Pancreas (tissue), 8 donors: Measurements from ENCODE around the gene F13B. TPM values are rescaled to one million over a fixed set of nuclear protein-coding genes. Genes with fewer than 3 reads are reported as not detected.

Experiments
- polyA plus RNA-seq, 2 donors: library from polyadenylated mRNA; stranded (reverse); fragments of 200-250 nt; gene quantifications; one replicate each; pipeline ENCODE4 v1.2.3, GENCODE V29; 2013
- total RNA-seq, 6 donors: library from RNA; stranded (reverse); fragmentation: NEBNext Ultra II Directional in 4 of 6; extraction: Animal tissue kit (Norgen Biotek cat#: 25700) in 4 of 6; gene quantifications; one replicate each; pipeline versions ENCODE4 v1.2.1 to v1.2.4, GENCODE V29; 2021 to 2023
- donor health status: healthy with polysubstance abuse.
- donor health status: DM: no; HTN: no; CAD: no; lungs with moderate emphysema.
- donor health status: DM: no; HTN: no; CAD: no.
- donor health status: Bipolar disorder and iron deficiency.
- donor health status: DM: yes; HTN: yes; CAD: no.
- donor health status: DM: no; HTN: no; CAD: no.
- donor health status: DM: no; HTN: no; CAD: no.
- donor health status: DM: yes; HTN: yes; CAD: no.

F13B gene
- total and polyA plus RNA-seq, 8 donors: not detected

Other genes with a start within 250 kb of the F13B start
- gene CFHR1, start 247.5 kb downstream of the F13B start, total RNA-seq: under 1 TPM in 2 of 6 donors, not detected in 4; 0.17 to 0.44 TPM
- gene CFHR1, start 247.5 kb downstream of the F13B start, polyA plus RNA-seq: under 1 TPM in 1 of 2 donors, not detected in 1; 0.61 TPM
- under 1 TPM in 1 of 6 donors, not detected in 5; 0.35 TPM for gene CFHR4, start 179.2 kb downstream of the F13B start, total RNA-seq
- not detected for gene CFHR4, start 179.2 kb downstream of the F13B start, polyA plus RNA-seq
- under 1 TPM in 2 of 6 donors, not detected in 4; 0.25 to 0.28 TPM for gene CFHR2, start 123.5 kb downstream of the F13B start, total RNA-seq
- gene CFHR2, start 123.5 kb downstream of the F13B start, polyA plus RNA-seq: not detected
- under 1 TPM in 1 of 6 donors, not detected in 5; 0.06 TPM for gene CFHR5, start 89.7 kb downstream of the F13B start, total RNA-seq
- not detected for gene CFHR5, start 89.7 kb downstream of the F13B start, polyA plus RNA-seq
- under 1 TPM; under 0.01 to 0.72 (median 0.17) TPM for gene ASPM, start 79.4 kb upstream of the F13B start, total RNA-seq
- under 1 TPM; 0.02 to 0.08 TPM for gene ASPM, start 79.4 kb upstream of the F13B start, polyA plus RNA-seq
- 10 to 100 TPM in 1 of 6 donors, 1 to 10 TPM in 5; 4.8 to 10.5 (median 6.1) TPM for gene ZBTB41, start 134.0 kb upstream of the F13B start, total RNA-seq
- gene ZBTB41, start 134.0 kb upstream of the F13B start, polyA plus RNA-seq: 1 to 10 TPM; 1.3 to 3.2 TPM
- gene CRB1, start 201.0 kb upstream of the F13B start, total RNA-seq: under 1 TPM in 3 of 6 donors, not detected in 3; 0.08 to 0.20 (median 0.09) TPM
- under 1 TPM in 1 of 2 donors, not detected in 1; under 0.01 TPM for gene CRB1, start 201.0 kb upstream of the F13B start, polyA plus RNA-seq